Fibroblast of skin of scalp (primary cell): Measurements from ENCODE around the gene ZRANB1.
A peak's percentile ranks its signal among the peaks of the same experiment; 100 is the strongest.

Source experiments
- DNase-seq: peaks from one replicate; pipeline ENCODE4 v3.0.0-alpha.2; 2013

The ZRANB1 gene

GRCh38 chr10:124995605-124996004 lies 53.7 kb downstream of the ZRANB1 start:
- no peak for DNase-seq

- no peak for DNase-seq
Observed at GRCh38 chr10:124996127-124996853, 54.4 kb downstream of the ZRANB1 start.

- DNase-seq: no peak
Observed at GRCh38 chr10:124996854-124997215, 54.9 kb downstream of the ZRANB1 start.

GRCh38 chr10:124997306-124997705 lies 55.4 kb downstream of the ZRANB1 start:
- DNase-seq: no peak

- no peak for DNase-seq
Observed at GRCh38 chr10:124997771-124998623, 56.1 kb downstream of the ZRANB1 start.

GRCh38 chr10:124998624-124999291 lies 56.8 kb downstream of the ZRANB1 start:
- no peak for DNase-seq

GRCh38 chr10:124999433-125000365 lies 57.8 kb downstream of the ZRANB1 start:
- DNase-seq: peak; percentile 92

- DNase-seq: peak; percentile 51
Observed at GRCh38 chr10:125000366-125001312, 58.7 kb downstream of the ZRANB1 start.

GRCh38 chr10:125001313-125002046 lies 59.6 kb downstream of the ZRANB1 start:
- no peak for DNase-seq

- no peak for DNase-seq
Observed at GRCh38 chr10:125002047-125002422, 60.1 kb downstream of the ZRANB1 start.

- DNase-seq: no peak
Observed at GRCh38 chr10:125002423-125003145, 60.7 kb downstream of the ZRANB1 start.

- no peak for DNase-seq
Observed at GRCh38 chr10:125003146-125003900, 61.4 kb downstream of the ZRANB1 start.

- no peak for DNase-seq
Observed at GRCh38 chr10:125003901-125004467, 62.1 kb downstream of the ZRANB1 start.

- DNase-seq: no peak
Observed at GRCh38 chr10:125004571-125005311, 62.8 kb downstream of the ZRANB1 start.

- DNase-seq: no peak
Observed at GRCh38 chr10:125005312-125006187, 63.6 kb downstream of the ZRANB1 start.

- no peak for DNase-seq
Observed at GRCh38 chr10:125006188-125006680, 64.3 kb downstream of the ZRANB1 start.
